C4-2B (cell line): Measurements from ENCODE around the gene CENPU.

Experiments used
- ZFX ChIP-seq: fragments of 450-650 bp; IDR thresholded peaks from 2 replicates; pipeline ENCODE4 v1.6.1; 2017
- TF ChIP-seq, protein P1 (sequence below): fragments of 450-650 bp; conservative IDR thresholded peaks from 2 replicates; pipeline ENCODE4 v1.5.1; 2017; ENCODE audit warnings: mild to moderate bottlenecking

DNA sequence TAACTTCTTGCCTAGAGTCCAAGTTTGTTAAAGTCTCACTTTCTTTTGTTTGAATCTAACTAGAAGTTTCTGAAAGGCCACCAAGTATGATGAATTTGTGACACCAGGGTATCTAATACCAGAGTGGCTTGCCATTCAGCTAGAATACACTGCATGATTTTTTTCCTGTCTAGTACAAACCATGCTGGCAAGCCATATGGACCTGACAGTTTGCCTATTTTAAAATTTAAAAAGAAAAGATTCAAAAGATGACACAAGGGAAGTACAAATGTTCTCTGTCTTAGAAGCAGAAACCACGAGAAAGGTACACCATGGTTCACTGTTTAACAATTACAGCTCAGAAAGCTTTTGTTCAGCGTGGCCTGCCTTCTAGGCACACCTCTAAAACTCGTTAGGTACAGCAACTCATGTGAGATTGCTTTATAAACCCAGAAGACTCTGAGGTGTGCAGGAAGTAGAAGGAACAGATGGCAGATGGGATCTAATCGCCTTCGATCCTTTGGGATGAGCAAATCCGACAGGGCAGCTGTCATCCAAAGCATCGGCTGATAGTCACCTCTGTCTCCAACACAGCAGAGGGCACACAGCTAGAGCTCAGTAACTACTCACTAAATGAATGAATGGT is 35.4 kb upstream of the CENPU start:
- TF ChIP-seq, protein P1, sequence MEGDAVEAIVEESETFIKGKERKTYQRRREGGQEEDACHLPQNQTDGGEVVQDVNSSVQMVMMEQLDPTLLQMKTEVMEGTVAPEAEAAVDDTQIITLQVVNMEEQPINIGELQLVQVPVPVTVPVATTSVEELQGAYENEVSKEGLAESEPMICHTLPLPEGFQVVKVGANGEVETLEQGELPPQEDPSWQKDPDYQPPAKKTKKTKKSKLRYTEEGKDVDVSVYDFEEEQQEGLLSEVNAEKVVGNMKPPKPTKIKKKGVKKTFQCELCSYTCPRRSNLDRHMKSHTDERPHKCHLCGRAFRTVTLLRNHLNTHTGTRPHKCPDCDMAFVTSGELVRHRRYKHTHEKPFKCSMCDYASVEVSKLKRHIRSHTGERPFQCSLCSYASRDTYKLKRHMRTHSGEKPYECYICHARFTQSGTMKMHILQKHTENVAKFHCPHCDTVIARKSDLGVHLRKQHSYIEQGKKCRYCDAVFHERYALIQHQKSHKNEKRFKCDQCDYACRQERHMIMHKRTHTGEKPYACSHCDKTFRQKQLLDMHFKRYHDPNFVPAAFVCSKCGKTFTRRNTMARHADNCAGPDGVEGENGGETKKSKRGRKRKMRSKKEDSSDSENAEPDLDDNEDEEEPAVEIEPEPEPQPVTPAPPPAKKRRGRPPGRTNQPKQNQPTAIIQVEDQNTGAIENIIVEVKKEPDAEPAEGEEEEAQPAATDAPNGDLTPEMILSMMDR = no peak
- TF ChIP-seq ZFX = no peak
